SH-SY5Y (cell line): ENCODE measurements around the gene DOCK4.

Experiments used
- GATA2 ChIP-seq: IDR thresholded peaks from 2 replicates; pipeline ENCODE4 v1.6.1; 2011; ENCODE audit warnings: mild to moderate bottlenecking, low read depth, low read length
- GATA3 ChIP-seq: IDR thresholded peaks from 2 replicates; pipeline ENCODE4 v1.6.1; 2011; ENCODE audit warnings: low read depth, mild to moderate bottlenecking, low read length, moderate library complexity

DNA sequence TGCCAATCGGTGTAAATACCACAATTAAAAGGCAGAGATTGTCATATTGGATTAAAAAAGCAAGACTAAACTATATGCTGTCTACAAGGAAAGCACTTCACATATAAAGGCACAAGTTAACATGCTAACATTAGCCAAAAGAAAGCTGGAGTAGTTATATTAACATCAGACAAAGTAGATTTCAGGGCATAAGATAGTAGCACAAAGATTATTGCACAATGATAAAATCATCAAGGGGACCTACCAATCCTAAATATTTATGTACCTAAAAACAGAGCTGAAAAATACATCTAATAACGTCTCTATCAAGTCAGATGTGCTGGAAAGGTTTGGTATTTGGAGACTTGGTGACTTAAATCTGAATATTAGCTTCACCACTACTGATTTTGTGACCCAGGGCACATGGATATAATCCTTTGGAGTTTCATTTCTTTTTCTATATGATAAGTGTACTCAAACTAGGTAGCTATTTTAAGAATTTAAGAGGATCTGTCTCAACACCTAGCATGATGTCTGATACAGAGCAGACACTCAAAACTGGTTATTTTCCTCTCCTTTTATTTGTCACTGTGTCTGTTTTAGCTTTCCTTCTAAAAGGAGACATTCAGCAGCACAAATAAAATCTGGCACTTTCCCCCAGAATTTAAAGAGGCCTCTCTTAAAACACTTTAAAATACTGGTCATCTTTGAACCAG is 156.5 kb downstream of the DOCK4 start:
- TF ChIP-seq GATA3 (no peak), GATA2 (no peak)
